Germinal center (tissue), 1 donor: Measurements from ENCODE around the gene PRRC1.
"Not testable (repeated sequence)": the region's sequence is repeated elsewhere in the genome, so short reads cannot be mapped to it uniquely, and the experiment has no call there.

Experiments used
- DNase-seq: peaks from one replicate; pipeline ENCODE4 v3.0.0; 2012; ENCODE audit warnings: mixed read lengths, low spot score

Gene PRRC1

GRCh38 chr5:127545249-127545648 is 27.8 kb downstream of the PRRC1 start:
- not testable (repeated sequence) for DNase-seq

GRCh38 chr5:127549551-127549950 is 32.1 kb downstream of the PRRC1 start:
- DNase-seq, result no peak

GRCh38 chr5:127550652-127551409 is 33.4 kb downstream of the PRRC1 start:
- no peak for DNase-seq

GRCh38 chr5:127551410-127552041 is 34.1 kb downstream of the PRRC1 start:
- DNase-seq, result no peak

GRCh38 chr5:127555826-127556225 is 38.4 kb downstream of the PRRC1 start:
- DNase-seq, result no peak

- no peak for DNase-seq
These were observed 39.3 kb downstream of the PRRC1 start for GRCh38 chr5:127556609-127557334.

- no peak for DNase-seq
These were observed 40.8 kb downstream of the PRRC1 start for GRCh38 chr5:127558273-127558672.

GRCh38 chr5:127561254-127561653 is 43.8 kb downstream of the PRRC1 start:
- no peak for DNase-seq

- no peak for DNase-seq
These were observed 44.8 kb downstream of the PRRC1 start for GRCh38 chr5:127562252-127562651.

GRCh38 chr5:127563136-127563535 is 45.7 kb downstream of the PRRC1 start:
- no peak for DNase-seq

GRCh38 chr5:127564002-127564769 is 46.7 kb downstream of the PRRC1 start:
- peak; percentile 39 for DNase-seq

GRCh38 chr5:127565586-127566270 is 48.3 kb downstream of the PRRC1 start:
- DNase-seq, result no peak

GRCh38 chr5:127567026-127567768 is 49.8 kb downstream of the PRRC1 start:
- no peak for DNase-seq

GRCh38 chr5:127568166-127568565 is 50.7 kb downstream of the PRRC1 start:
- DNase-seq, result no peak

GRCh38 chr5:127569471-127569870 is 52.0 kb downstream of the PRRC1 start:
- DNase-seq, result not testable (repeated sequence)

- DNase-seq, result no peak
These were observed 54.1 kb downstream of the PRRC1 start for GRCh38 chr5:127571314-127572131.

- peak; percentile 11 for DNase-seq
These were observed 55.5 kb downstream of the PRRC1 start for GRCh38 chr5:127572930-127573329.

- DNase-seq, result no peak
These were observed 57.6 kb downstream of the PRRC1 start for GRCh38 chr5:127574852-127575679.

- DNase-seq, result no peak
These were observed 60.0 kb downstream of the PRRC1 start for GRCh38 chr5:127577458-127577857.
